C1 segment of cervical spinal cord (tissue), 14 donors: ENCODE measurements around the gene ELN.
"Not testable (repeated sequence)": the region's sequence is repeated elsewhere in the genome, so short reads cannot be mapped to it uniquely, and the experiment has no call there.

Experiments used
- DNase-seq, 14 donors: peaks; one replicate each; lab custom pipeline; 2025; lab: John Stamatoyannopoulos, UW

ELN gene

GRCh38 chr7:74027683-74028320 lies at the start of gene ELN:
Gene ELN (plus strand): TSS chr7:74028173. CDS start chr7:74028188, 15 bp downstream.
- peak in 12 of 14 donors; percentile 23 to 86 (median 74) for DNase-seq

- DNase-seq: no peak
Measured at GRCh38 chr7:73978661-73979563, 49.1 kb upstream of the ELN start.

GRCh38 chr7:73979656-73980055 lies 48.3 kb upstream of the ELN start:
- not testable (repeated sequence) for DNase-seq

- DNase-seq: no peak
Measured at GRCh38 chr7:73980206-73980605, 47.8 kb upstream of the ELN start.

GRCh38 chr7:73981933-73982332 lies 46.0 kb upstream of the ELN start:
- no peak for DNase-seq

GRCh38 chr7:73983437-73984164 lies 44.4 kb upstream of the ELN start:
- DNase-seq: no peak

GRCh38 chr7:73984481-73985205 lies 43.3 kb upstream of the ELN start:
- no peak for DNase-seq

GRCh38 chr7:73985737-73986141 lies 42.2 kb upstream of the ELN start:
- no peak for DNase-seq

- no peak for DNase-seq
Measured at GRCh38 chr7:73986158-73986631, 41.8 kb upstream of the ELN start.

- DNase-seq: no peak
Measured at GRCh38 chr7:73987298-73987697, 40.7 kb upstream of the ELN start.

GRCh38 chr7:73988197-73988596 lies 39.8 kb upstream of the ELN start:
- DNase-seq: peak in 10 of 14 donors; percentile 11 to 81 (median 44)

- no peak for DNase-seq
Measured at GRCh38 chr7:73991522-73992100, 36.4 kb upstream of the ELN start.

GRCh38 chr7:73992101-73992562 lies 35.8 kb upstream of the ELN start:
- DNase-seq: no peak

- no peak for DNase-seq
Measured at GRCh38 chr7:73994023-73994422, 34.0 kb upstream of the ELN start.

GRCh38 chr7:73994761-73995160 lies 33.2 kb upstream of the ELN start:
- no peak for DNase-seq

- DNase-seq: no peak
Measured at GRCh38 chr7:73995330-73995729, 32.6 kb upstream of the ELN start.

- no peak for DNase-seq
Measured at GRCh38 chr7:73995821-73996511, 32.0 kb upstream of the ELN start.

- DNase-seq: no peak
Measured at GRCh38 chr7:73997056-73997455, 30.9 kb upstream of the ELN start.

- no peak for DNase-seq
Measured at GRCh38 chr7:73999664-74000435, 28.1 kb upstream of the ELN start.
